Activated naive CD4-positive, alpha-beta T cell treated with anti-CD3 and anti-CD28 coated beads, Interleukin-2, amount 50 U/mL, for 72 hours (primary cell): ENCODE results near the gene TBC1D9B. TPM values are rescaled to one million over a fixed set of nuclear protein-coding genes. Genes with fewer than 3 reads are reported as not detected.

Source experiments
- ATAC-seq, 2 donors: fragments of 150-1000 bp; cut with Tn5 transposase; 2 replicates each; pipeline ENCODE4 v1.10.0; 2021; ENCODE audit warnings: mild to moderate bottlenecking in 2 of 2, moderate library complexity in 2 of 2
- DNase-seq, 2 donors: peaks; one replicate each; pipeline ENCODE4 v3.0.0; 2021 to 2022; ENCODE audit warnings: low spot score in 2 of 2
- H3K27ac Mint-ChIP-seq, 2 donors: one replicate each; pipeline ENCODE4 v1.8.0; 2022; ENCODE audit warnings: mild to moderate bottlenecking in 2 of 2, mixed read lengths in 2 of 2
- H3K36me3 Mint-ChIP-seq, 2 donors: one replicate each; pipeline ENCODE4 v1.8.0; 2022; ENCODE audit warnings: mixed read lengths in 2 of 2
- H3K9me3 Mint-ChIP-seq, 2 donors: one replicate each; pipeline ENCODE4 v1.8.0; 2022; ENCODE audit warnings: mixed read lengths in 2 of 2
- total RNA-seq, 2 donors: library from RNA; stranded (reverse); gene quantifications; one replicate each; pipeline ENCODE4 v1.2.3, GENCODE V29; 2022

Gene TBC1D9B
- total RNA-seq, 2 donors from 2014 or later = 21.2 to 153 TPM

GRCh38 chr5:179814090-179814489, 93.6 kb downstream of the TBC1D9B start:
- peaks cover 9 to 12% of the 10 kb centered on the region in 2 donors for H3K36me3 Mint-ChIP-seq
- H3K9me3 Mint-ChIP-seq = no peaks in the 10 kb centered on the region
- no peak for ATAC-seq
- no peak for DNase-seq
- no peak overlapping the region for H3K27ac Mint-ChIP-seq

- no peak for DNase-seq
- H3K27ac Mint-ChIP-seq = no peak overlapping the region
- no peaks in the 10 kb centered on the region for H3K9me3 Mint-ChIP-seq
- ATAC-seq = no peak
- H3K36me3 Mint-ChIP-seq = peaks cover 9 to 12% of the 10 kb centered on the region in 2 donors
Observed at GRCh38 chr5:179812997-179813607, 94.6 kb downstream of the TBC1D9B start.

GRCh38 chr5:179812135-179812825, 95.4 kb downstream of the TBC1D9B start:
- no peak for ATAC-seq
- Mint-ChIP-seq H3K27ac (no peak overlapping the region), H3K36me3 (peaks cover 9 to 12% of the 10 kb centered on the region in 2 donors), H3K9me3 (no peaks in the 10 kb centered on the region)
- DNase-seq = no peak

Other genes with a start within 250 kb of the TBC1D9B start
- gene CBY3, start 226.9 kb downstream of the TBC1D9B start, total RNA-seq = not detected
- 100 to 1,000 TPM; 417 to 484 TPM for gene CANX, start 208.9 kb downstream of the TBC1D9B start, total RNA-seq
- gene MAML1, start 175.1 kb downstream of the TBC1D9B start, total RNA-seq = 10 to 100 TPM; 25.3 to 29.6 TPM
- gene LTC4S, start 113.9 kb downstream of the TBC1D9B start, total RNA-seq = 1 to 10 TPM in 1 of 2 donors, under 1 TPM in 1; 0.52 to 1.1 TPM
- 10 to 100 TPM; 23.7 to 87.6 TPM for gene MGAT4B, start 101.0 kb downstream of the TBC1D9B start, total RNA-seq
- 100 to 1,000 TPM; 120 to 163 TPM for gene SQSTM1, start 87.0 kb downstream of the TBC1D9B start, total RNA-seq
- gene MRNIP, start 49.1 kb downstream of the TBC1D9B start, total RNA-seq = 10 to 100 TPM; 15.0 to 25.1 TPM
- 10 to 100 TPM in 1 of 2 donors, 1 to 10 TPM in 1; 7.7 to 14.2 TPM for gene RNF130, start 163.9 kb upstream of the TBC1D9B start, total RNA-seq